GM12801 (cell line): ENCODE measurements around the gene PSORS1C1.

Experiments used
- TF ChIP-seq, protein P1 (sequence below): IDR thresholded peaks from one replicate; pipeline ENCODE4 v1.5.1; 2011; ENCODE audit warnings: control low read depth; ENCODE audit not compliant: insufficient read length; ENCODE audit errors: extremely low read depth

PSORS1C1 gene

GRCh38 chr6:31114541-31114878 is at the start of gene PSORS1C1:
TSS of gene PSORS1C1 (plus strand) at chr6:31114800. CDS start at chr6:31129633, 14,833 bp downstream.
- TF ChIP-seq, protein P1, sequence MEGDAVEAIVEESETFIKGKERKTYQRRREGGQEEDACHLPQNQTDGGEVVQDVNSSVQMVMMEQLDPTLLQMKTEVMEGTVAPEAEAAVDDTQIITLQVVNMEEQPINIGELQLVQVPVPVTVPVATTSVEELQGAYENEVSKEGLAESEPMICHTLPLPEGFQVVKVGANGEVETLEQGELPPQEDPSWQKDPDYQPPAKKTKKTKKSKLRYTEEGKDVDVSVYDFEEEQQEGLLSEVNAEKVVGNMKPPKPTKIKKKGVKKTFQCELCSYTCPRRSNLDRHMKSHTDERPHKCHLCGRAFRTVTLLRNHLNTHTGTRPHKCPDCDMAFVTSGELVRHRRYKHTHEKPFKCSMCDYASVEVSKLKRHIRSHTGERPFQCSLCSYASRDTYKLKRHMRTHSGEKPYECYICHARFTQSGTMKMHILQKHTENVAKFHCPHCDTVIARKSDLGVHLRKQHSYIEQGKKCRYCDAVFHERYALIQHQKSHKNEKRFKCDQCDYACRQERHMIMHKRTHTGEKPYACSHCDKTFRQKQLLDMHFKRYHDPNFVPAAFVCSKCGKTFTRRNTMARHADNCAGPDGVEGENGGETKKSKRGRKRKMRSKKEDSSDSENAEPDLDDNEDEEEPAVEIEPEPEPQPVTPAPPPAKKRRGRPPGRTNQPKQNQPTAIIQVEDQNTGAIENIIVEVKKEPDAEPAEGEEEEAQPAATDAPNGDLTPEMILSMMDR = no peak

DNA sequence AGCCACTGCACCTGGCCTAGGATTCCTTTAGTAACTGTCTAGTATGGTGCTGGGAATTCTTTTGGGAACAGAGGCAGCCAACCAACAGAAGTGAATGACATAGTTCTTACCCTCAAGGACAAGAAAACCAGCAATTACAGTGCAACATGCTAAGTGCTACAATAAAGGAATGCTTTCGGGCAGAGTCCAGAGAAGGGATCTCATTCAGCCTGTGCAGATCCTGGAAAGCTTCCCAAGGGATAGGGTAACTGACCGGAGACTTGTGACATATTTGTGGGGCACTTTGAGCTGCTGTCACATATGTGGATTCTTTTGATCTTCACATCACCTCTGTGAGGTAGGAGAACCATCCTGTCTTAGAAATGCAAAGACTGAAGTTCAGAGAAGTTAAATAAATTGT is 49.0 kb upstream of the PSORS1C1 start:
- TF ChIP-seq, protein P1 = no peak

GRCh38 chr6:31068669-31069340 is 45.8 kb upstream of the PSORS1C1 start:
- TF ChIP-seq, protein P1 = peak; percentile 47

- TF ChIP-seq, protein P1 = no peak
Measured at GRCh38 chr6:31070711-31071197, 43.8 kb upstream of the PSORS1C1 start.

- TF ChIP-seq, protein P1 = no peak
Measured at GRCh38 chr6:31074401-31074800, 40.2 kb upstream of the PSORS1C1 start.

- TF ChIP-seq, protein P1 = no peak
Measured at GRCh38 chr6:31075528-31075927, 39.1 kb upstream of the PSORS1C1 start.

GRCh38 chr6:31076611-31077010 is 38.0 kb upstream of the PSORS1C1 start:
- TF ChIP-seq, protein P1 = no peak
